M059J (cell line): Measurements from ENCODE around the gene NCCRP1. TPM values are rescaled to one million over a fixed set of nuclear protein-coding genes. Genes with fewer than 3 reads are reported as not detected.
"Not testable (repeated sequence)": the region's sequence is repeated elsewhere in the genome, so short reads cannot be mapped to it uniquely, and the experiment has no call there.

Experiments
- DNase-seq: peaks from one replicate; pipeline ENCODE4 v3.0.0-alpha.2; 2012; ENCODE audit warnings: low read depth
- total RNA-seq: library from RNA; depleted of rRNA; stranded (reverse); fragments of >200 nt; shearing (Covaris generic); gene quantifications from 2 replicates; pipeline ENCODE4 v1.2.3, GENCODE V29; 2014

NCCRP1 gene
- total RNA-seq, 1 experiment from 2014 or later, result not detected

DNA sequence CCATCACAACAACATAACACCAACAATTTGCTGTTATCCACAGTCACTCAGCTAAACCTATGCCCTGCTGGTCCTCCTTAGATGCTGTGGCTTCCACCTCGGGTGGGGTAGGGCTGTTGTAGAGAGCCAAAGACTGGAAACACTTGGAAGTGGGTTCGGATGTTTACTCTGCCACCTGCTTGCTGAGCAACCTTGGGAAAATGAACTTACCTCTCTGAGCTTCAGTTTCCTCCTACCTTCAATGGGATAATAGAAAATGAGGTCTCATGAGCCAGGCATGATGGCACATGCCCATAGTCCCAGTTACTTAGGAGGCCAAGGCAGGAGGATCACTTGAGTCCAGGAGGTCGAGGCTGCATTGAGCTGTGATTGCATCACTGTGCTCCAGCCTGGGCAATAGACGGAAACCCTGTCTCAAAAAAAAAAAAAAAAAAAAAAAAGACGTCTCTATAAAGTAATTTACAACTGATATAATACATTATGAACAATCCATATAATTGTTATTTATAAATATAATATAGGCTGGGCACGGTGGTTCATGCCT lies 10.6 kb downstream of the NCCRP1 start:
- no peak for DNase-seq

DNA sequence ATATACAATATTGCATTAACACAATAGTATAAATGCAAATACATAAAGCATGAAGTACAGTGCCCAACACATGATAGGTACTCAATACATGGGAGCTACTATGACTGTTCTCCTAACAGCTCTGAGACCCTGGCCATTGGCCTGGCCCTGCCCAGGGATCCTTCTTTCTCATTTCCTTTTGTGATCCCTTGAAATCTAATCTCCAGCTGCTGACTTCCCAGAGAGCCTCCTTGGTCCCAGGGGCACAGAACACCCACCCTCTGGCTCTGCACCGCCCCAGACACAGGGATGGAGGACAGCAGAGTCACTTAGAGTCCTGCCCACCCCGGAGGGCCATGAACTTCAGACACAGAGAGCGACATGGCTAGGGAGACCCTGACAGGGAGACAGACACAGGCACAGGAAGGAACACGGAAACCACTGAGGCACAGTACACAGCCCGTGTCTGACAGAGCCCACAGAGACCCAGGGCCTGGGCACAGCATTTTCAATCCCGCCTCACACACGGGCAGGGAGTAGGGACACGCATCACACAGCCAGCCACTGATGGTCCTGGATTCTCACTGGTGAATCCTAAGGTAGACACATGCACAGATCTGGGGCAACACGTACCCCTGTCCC lies 11.5 kb downstream of the NCCRP1 start:
- DNase-seq, result no peak

DNA sequence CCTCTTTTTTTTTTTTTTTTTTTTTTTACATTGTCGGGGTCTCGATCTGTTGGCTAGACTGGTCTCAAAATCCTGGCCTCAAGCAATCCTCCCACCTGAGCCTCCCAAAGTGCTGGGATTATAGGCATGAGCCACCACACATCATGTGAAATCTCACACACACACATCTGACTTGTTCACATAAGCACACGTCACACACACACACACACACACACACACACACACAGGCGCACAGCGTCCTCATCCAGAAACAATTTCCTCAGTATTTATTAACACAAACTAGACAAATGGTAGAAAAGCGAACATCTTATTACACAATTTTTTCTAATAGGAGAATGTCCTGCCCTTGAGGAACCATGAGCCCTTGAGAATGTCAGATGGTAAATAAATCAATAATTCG lies 12.4 kb downstream of the NCCRP1 start:
- DNase-seq, result no peak

DNA sequence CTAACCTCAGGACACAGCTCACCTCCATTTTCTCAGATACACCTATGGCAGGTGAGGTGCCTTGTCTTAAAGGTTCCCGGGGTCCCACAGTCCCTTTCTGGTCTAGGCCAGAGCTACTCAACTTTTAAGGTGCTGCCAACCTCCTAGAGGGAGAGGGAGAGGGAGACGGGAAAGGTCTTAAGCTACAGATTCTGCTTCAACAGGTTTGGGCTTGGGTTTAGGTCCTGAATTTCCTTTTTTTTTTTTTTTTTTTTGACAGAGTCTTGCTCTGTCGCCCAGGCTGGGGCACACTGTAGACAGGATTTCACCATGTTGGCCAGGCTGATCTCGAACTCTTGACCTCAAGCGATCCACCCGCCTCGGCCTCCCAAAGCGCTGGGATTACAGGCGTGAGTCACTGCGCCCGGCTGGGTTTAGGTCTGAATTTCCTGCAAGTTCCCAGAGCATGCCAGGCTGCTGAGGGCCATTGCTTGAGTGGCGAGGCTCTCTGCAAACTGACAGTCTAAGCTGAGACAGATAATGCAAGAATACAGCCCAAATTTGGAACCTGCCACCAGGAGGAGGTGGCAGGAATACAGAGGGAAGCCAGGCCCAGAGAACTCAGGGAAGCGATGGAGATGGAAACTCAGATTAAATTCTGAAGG lies 15.1 kb downstream of the NCCRP1 start:
- DNase-seq, result peak; percentile 43

DNA sequence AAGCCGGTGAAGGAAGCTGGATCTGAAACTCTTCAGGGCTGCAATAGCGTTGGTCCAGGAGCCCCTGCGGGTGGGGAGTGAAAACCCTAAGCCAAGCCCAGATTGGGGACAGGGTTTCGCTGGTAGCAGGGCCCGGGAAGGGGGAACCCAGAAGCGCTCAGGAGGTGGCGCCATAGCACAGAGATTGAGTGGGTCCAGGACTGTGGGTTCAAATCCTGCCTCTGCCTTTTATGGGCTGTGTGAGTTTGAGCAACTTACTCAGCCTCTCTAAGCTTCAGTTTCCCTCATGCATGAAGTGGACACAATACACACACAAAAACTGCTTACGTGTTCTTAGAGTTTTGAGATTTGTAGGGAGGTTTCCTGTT lies 15.6 kb downstream of the NCCRP1 start:
- DNase-seq, result no peak

DNA sequence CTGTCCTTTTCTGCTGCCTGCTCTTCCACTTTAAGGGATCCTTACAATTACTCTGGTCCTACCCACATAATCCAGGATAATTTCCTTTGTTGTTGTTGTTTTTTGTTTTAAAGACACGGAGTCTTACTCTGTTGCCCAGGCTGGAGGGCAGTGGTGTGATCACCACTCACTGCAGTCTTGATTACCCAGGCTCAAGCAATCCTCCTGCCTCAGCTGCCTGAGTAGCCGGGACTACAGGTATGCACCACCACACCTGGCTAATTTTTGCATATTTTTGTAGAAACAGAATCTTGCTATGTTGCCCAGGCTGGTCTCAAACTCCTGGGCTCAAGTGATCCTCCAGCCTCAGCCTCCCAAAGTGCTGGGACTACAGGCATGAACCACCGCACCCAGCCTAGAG lies 18.6 kb downstream of the NCCRP1 start:
- DNase-seq, result not testable (repeated sequence)

DNA sequence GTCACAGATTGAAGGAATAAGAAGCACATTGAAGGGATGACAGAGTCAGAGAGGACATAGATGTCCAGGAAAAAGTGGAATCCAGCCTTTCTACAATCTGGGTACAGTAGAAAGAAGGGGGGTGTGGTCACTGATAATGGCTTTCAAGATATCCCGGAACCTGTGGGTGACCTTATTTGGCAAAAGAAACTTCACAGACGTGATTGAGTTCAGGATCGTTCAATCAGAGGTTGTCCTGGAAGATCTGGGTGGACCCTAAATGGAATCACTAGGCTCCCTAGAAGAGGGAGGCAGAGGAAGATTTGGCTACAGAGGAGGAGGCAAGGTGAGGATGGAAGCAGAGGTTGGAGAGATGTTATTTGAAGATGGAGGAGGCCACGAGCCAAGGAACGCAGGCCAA lies 20.3 kb downstream of the NCCRP1 start:
- no peak for DNase-seq

DNA sequence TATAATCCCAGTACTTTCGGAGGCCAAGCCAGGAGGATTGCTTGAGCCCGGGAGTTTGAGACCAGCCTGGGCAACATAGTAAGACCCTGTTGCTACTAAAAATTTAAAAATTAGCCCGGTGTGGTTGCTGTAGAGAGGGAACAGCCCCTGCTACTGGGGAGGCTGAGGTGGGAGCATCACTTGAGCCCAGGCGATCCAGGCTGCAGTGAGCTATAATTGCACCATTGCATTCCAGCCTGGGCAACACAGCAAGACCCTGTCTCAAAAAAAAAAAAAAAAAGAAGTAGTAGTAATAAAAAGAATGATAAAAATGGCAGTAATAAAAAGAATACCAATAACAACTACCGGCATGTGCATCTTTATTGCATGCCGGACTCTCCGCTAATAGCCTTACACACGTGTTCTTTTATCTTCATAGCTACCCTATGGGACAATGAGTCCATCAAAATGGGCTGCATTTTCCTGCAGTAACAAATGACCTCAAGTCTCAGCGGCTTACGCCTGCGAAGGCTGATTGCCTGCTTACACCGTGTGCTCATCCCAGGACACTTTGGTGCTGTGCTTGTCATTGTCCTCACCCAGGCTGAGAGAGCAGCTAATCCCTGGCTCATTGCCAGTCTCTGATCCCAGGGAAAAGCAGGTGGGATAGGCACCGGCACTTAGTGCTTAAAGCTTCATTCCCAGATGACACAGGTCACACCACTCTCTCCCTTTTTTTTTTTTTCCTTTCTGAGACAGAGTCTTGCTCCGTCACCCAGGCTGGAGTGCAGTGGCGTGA lies 21.7 kb downstream of the NCCRP1 start:
- no peak for DNase-seq

DNA sequence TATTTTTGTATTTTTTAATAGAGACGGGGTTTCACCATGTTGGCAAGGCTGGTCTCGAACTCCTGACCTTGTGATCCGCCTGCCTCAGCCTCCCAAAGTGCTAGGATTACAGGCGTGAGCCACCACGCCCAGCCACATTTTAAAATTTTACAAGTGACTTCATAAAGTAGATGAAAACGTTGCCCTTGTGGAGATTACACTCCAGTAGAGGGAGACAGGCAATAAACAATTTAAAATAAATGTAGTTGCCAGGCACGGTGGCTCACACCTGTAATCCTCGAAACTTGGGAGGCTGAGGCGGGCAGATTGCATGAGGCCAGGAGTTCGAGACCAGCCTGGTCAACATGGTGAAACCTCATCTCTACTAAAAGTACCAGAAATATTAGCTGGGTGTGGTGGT lies 22.3 kb downstream of the NCCRP1 start:
- not testable (repeated sequence) for DNase-seq

DNA sequence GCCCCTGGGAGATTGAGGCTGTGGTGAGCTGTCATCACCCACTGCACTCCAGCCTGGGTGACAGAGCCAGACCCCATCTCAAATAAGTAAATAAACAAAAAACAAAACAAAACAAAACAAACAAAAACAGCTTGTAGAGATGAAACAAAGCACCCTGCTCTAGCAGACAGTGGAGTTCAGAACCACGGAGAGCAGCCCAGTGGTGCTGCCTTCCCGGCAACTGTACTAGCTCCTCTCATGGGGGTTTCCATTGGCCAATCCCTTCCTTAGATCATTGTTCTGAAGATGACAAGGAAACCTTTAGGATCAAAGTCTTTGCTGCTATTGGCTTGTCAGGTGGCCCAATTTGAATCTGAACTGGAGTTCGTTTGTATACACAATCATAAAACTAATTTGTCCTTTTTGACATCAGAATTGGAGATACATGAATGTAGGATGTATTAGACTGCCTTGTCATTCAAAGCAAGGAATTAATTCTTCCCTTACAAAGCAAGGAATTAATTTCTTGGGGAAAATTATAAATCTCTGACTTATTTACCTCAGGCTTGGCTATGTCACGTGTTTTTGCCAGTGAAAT lies 27.0 kb downstream of the NCCRP1 start:
- DNase-seq, result peak; percentile 28

DNA sequence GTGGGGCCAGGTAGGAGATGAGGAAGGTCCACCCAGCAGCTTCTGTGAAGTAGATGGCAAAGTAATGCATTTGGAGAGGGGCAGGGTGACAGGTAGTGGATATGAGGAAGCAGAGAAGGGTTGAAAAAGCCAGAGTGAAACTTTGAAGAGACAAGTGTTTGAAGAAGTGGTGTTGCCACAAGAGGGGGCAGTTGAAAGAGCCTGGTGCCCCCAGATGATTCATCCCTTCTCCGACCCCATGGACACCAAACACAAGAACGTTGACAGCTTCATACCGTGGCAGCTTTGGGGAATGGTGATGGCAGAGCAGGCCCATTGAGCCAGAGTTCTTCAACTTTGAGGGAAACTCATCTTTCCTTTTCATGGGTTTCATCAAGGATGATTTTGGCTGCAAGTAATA lies 28.1 kb downstream of the NCCRP1 start:
- no peak for DNase-seq

DNA sequence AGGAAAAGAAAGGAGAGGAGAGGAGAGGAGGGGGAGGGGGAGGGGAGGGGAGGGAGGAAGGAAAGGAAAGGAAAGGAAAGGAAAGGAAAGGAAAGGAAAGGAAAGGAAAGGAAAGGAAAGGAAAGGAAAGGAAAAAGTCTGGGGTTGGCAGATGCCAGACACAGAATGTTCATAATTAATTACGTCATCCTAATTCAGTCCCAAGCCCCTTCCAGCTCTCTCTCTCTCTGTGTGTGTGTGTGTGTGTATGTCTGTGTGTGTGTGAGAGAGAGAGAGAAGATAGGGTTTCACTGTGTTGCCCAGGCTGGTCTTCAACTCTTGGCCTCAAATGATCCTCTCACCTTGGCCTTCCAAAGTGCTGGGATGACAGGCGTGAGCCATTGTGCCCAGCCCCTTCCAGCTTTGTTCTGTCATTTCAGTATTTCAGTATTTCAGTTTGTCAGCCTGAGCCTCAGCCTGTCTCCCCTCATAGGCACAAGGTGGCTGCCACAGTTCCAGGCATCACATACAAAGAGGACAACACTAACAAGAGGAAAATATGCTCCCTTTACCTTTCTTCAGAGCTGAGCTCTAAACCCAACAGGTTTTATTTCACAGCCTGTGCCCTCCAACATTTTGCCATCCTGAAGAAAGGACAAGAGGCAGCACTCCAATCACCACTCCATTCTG lies 33.5 kb downstream of the NCCRP1 start:
- no peak for DNase-seq

DNA sequence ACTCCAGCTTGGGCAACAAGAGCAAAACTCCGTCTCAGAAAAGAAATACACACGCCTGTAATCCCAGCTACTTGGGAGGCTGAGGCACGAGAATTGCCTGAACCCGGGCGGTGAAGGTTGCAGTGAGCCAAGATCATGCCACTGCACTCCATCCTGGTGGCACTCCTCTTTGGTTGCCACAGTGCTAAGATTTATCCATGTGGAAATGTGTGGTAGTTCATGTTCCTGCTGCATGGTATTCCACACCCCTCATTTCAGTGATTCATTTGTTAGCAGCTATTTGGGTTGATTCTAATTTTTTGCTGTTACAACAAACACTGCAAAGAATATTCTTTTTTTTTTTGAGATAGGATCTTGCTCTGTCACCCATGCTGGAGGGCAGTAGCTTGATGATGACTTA lies 35.9 kb downstream of the NCCRP1 start:
- DNase-seq, result no peak

DNA sequence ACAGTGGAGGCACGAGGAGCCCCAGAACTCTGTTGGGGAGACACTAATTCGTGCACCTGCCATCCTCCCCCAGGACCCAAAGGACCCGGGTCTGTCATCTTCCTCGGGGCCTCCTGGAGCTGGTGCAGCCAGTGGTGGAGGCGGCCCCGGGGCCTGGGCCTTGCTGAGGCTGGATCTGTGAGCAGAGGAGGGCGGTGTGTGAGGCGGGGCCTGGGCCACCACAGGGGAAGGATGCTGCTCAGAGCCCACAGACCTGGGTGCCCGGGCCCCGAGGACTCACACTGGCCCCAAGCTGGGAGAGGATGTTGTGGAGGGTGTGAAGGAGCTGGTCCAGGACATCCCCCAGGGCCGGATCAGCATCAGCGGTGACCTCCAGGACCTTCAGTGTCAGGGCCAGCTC lies 39.8 kb downstream of the NCCRP1 start:
- no peak for DNase-seq

DNA sequence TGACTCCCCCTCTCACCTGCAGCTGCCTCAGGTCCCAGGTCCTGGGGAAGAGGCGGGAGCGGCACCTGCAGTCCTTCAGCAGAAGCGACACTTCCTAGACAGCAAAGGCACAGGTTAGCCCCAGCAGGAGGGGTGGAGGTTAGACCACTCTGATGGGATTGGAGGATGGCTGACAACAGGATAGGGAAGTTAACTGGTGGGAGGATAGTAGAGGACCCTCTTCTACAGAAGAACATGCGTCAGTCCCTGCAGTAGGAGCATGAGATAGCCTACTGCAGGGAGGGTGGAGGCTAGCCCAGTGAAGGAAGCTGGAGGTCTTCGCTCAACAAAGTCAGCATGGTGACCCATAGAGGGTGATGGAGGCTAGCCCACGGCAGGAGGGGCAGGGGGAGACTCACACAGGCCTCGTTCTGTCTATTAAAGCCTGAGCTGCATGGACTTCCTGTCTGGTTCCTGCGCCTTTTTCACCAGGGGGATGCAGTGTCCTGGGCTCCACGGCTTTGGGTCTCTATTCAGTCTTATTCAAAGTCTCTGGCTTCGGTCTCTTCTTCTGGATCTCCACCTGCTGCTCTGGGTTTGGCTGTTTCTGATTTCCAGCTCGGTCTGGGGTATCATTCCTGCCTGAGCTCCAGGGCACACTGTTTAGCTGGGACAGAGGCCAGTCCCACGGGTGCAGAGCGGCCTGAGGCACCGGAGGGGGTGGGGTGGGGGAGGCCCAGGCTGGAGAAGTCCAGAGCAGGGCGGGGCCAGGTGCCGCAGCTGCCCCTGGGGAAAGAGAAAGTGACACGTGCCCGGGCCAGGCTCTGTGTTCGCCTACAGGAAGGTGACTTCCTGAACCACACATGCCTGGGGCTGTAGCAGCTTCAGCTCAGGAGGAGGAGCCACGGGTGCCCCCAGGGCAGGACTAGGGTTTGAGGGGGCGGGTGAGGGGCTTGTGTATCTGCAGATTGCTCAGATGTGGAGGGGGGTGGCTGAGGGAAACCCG lies 40.7 kb downstream of the NCCRP1 start:
- peak; percentile 67 for DNase-seq

DNA sequence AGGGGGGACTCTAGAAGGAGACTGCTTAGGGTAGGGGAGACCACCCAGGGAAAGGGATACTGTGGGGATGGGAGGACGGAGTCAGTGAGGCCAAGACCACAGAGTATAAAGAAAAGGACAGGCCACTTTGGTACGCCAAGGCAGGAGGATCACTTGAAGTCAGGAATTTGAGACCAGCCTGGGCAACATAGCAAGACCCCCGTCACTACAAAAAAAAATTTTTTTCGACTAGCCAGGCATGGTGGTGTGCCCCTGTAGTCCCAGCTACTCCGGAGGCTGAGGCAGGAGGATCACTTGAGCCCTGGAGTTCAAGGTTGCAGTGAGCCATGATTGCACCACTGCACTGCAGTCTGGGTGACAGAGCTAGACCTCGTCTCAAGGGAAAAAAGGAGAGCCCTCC lies 41.4 kb downstream of the NCCRP1 start:
- no peak for DNase-seq

DNA sequence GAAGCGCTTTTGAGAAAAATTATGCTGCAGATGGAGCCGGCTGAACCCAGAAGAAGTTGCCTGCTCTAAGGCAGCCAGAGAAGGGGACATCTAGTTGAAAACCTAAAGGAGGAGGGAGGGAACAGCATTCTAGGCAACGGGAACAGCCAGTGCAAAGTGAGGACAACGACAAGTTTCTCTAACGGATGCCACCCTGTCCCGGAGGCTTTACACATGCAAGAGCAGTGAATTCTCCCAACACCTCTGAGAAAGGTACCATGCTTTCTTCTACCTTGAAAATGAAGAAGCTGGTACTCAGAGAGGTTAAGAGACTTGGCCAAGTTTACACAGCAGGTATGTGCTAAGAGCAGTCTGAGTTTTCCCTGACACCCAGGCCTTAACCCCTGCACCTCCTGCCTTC lies 42.2 kb downstream of the NCCRP1 start:
- no peak for DNase-seq

DNA sequence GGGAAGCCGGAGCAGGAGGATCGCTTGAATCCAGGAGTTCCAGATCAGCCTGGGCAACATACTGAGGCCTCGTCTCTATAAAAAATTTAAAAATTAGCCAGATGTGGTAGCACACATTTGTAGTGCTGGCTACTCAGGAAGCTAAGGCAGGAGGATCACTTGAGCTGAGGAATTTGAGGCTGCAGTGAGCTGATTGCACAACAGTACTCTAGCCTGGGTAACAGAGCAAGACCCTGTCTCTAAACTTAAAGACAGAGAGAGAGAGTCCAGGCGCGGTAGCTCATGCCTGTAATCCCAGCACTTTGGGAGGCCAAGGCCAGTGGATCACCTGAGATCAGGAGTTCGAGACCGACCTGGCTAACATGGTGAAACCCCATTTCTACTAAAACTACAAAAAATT lies 43.7 kb downstream of the NCCRP1 start:
- no peak for DNase-seq

DNA sequence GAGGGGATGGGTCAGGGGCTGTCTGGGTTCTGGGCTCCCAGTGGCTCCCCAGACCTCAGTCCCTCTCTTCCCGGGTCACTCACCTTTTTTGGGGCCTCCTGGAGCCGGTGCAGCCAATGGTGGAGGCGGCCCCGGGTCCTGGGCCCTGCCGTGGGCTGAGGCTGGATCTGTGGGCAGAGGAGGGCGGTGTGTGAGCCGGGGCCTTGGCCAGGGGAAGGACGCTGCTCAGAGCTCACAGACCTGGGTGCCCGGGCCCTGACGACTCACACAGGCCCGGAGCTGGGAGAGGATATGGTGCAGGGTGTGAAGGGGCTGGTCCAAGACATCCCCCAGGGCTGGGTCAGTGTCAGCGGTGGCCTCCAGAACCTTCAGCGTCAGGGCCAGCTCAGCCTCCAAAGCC lies 47.0 kb downstream of the NCCRP1 start:
- DNase-seq, result not testable (repeated sequence)

DNA sequence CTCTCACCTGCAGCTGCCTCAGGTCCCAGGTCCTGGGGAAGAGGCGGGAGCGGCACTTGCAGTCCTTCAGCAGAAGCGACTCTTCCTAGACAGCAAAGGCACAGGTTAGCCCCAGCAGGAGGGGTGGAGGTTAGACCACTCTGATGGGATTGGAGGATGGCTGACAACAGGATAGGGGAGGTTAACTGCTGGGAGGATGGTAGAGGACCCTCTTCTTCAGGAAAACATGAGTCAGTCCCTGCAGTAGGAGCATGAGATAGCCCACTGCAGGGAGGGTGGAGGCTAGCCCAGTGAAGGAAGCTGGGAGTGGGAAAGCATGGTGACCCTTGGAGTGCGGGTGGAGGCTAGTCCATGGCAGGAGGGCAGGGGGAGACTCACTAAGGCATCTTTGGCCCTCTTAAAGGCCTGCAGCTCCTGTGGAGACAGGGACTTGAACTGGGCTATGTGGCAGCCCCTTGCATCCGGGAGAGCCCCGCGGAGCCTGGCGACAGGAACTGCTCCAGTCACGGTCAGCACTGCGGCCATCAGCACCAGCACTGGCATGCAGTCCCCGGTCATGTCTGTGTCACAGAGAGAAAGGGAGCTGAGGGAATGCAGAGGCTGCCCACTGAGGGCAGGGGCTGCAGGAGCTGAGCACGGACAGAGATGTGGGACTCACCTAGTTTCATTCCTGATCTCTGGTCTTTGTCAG lies 47.8 kb downstream of the NCCRP1 start, which contains the start of gene IFNL3:
TSS of gene IFNL3 (minus strand) at position 597 of the 691 bp plus-strand sequence. CDS start at position 558, 39 bp downstream.
- not testable (repeated sequence) for DNase-seq
